SK-N-SH treated with all-trans-retinoic acid at 6 μM for 48 hours (cell line): ENCODE data around the gene MYO1F.

ENCODE experiments used
- ATAC-seq: fragments of 200-7000 bp; cut with Tn5 transposase; 3 replicates; pipeline ENCODE4 v1.9.1; 2020; ENCODE audit warnings: mild to moderate bottlenecking, moderate library complexity
- ARNTL ChIP-seq: fragments of 450-650 bp; formaldehyde crosslinking; IDR thresholded peaks from 2 replicates; pipeline ENCODE4 v1.5.0; 2020; ENCODE audit warnings: low read depth, mild to moderate bottlenecking, moderate library complexity, borderline replicate concordance
- BACH2 ChIP-seq: fragments of 250-450 bp; sonication (Bioruptor Pico); IDR thresholded peaks from 2 replicates; pipeline ENCODE4 v1.9.0; 2021; ENCODE audit warnings: mild to moderate bottlenecking, borderline replicate concordance
- CREB5 ChIP-seq: fragments of 250-450 bp; sonication (Bioruptor Pico); IDR thresholded peaks from 2 replicates; pipeline ENCODE4 v1.5.1; 2020; ENCODE audit warnings: low read depth, mild to moderate bottlenecking, moderate library complexity
- CSDC2 ChIP-seq: fragments of 250-450 bp; sonication (Bioruptor Pico); IDR thresholded peaks from 2 replicates; pipeline ENCODE4 v1.5.0; 2020; ENCODE audit warnings: mild to moderate bottlenecking, moderate library complexity
- CSRNP3 ChIP-seq: fragments of 250-450 bp; sonication (Bioruptor Pico); IDR thresholded peaks from 2 replicates; pipeline ENCODE4 v1.5.1; 2021; ENCODE audit warnings: mild to moderate bottlenecking, moderate library complexity
- ESRRG ChIP-seq: fragments of 250-450 bp; sonication (Bioruptor Pico); IDR thresholded peaks from 2 replicates; pipeline ENCODE4 v1.6.1; 2021; ENCODE audit warnings: mild to moderate bottlenecking
- GLIS3 ChIP-seq: fragments of 250-450 bp; sonication (Bioruptor Pico); IDR thresholded peaks from 2 replicates; pipeline ENCODE4 v1.5.0; 2020; ENCODE audit warnings: mild to moderate bottlenecking, moderate library complexity
- ISL1 ChIP-seq: fragments of 250-450 bp; sonication (Bioruptor Pico); IDR thresholded peaks from 2 replicates; pipeline ENCODE4 v2.1.2; 2022; ENCODE audit warnings: mild to moderate bottlenecking, moderate library complexity
- OSR1 ChIP-seq: fragments of 250-450 bp; sonication (Bioruptor Pico); IDR thresholded peaks from 2 replicates; pipeline ENCODE4 v1.8.0; 2022; ENCODE audit warnings: moderate library complexity, mild to moderate bottlenecking, inconsistent platforms
- PATZ1 ChIP-seq: fragments of 250-450 bp; sonication (Bioruptor Pico); IDR thresholded peaks from 2 replicates; pipeline ENCODE4 v1.8.0; 2020; ENCODE audit warnings: mild to moderate bottlenecking, moderate library complexity, borderline replicate concordance
- POU6F1 ChIP-seq: fragments of 250-450 bp; sonication (Bioruptor Pico); IDR thresholded peaks from 2 replicates; pipeline ENCODE4 v1.8.0; 2021; ENCODE audit warnings: low read depth, mild to moderate bottlenecking, moderate library complexity, borderline replicate concordance
- PPARA ChIP-seq: fragments of 250-450 bp; sonication (Bioruptor Pico); IDR thresholded peaks from 2 replicates; pipeline ENCODE4 v1.5.0; 2020; ENCODE audit warnings: mild to moderate bottlenecking, borderline replicate concordance
- RARB ChIP-seq: fragments of 250-450 bp; sonication (Bioruptor Pico); IDR thresholded peaks from 2 replicates; pipeline ENCODE4 v1.8.0; 2021; ENCODE audit warnings: mild to moderate bottlenecking, moderate library complexity
- SNAI2 ChIP-seq: fragments of 250-450 bp; sonication (Bioruptor Pico); IDR thresholded peaks from 2 replicates; pipeline ENCODE4 v1.5.0; 2020; ENCODE audit warnings: mild to moderate bottlenecking, moderate library complexity
- TCF4 ChIP-seq: fragments of 250-450 bp; sonication (Bioruptor Pico); IDR thresholded peaks from 2 replicates; pipeline ENCODE4 v1.8.0; 2021; ENCODE audit warnings: mild to moderate bottlenecking, moderate library complexity, borderline replicate concordance
- TOX ChIP-seq: fragments of 250-450 bp; sonication (Bioruptor Pico); IDR thresholded peaks from 2 replicates; pipeline ENCODE4 v1.8.0; 2021; ENCODE audit warnings: mild to moderate bottlenecking, moderate library complexity, borderline replicate concordance
- TSHZ2 ChIP-seq: fragments of 250-450 bp; sonication (Bioruptor Pico); IDR thresholded peaks from 2 replicates; pipeline ENCODE4 v1.5.0; 2020; ENCODE audit warnings: mild to moderate bottlenecking, moderate library complexity
- ZC3H10 ChIP-seq: fragments of 250-450 bp; sonication (Bioruptor Pico); IDR thresholded peaks from 2 replicates; pipeline ENCODE4 v1.5.1; 2021; ENCODE audit warnings: mild to moderate bottlenecking, moderate library complexity
- ZFP3 ChIP-seq: fragments of 250-450 bp; sonication (Bioruptor Pico); IDR thresholded peaks from 2 replicates; pipeline ENCODE4 v1.5.0; 2020; ENCODE audit warnings: mild to moderate bottlenecking, moderate library complexity
- ZFP30 ChIP-seq: fragments of 450-650 bp; formaldehyde crosslinking; IDR thresholded peaks from 2 replicates; pipeline ENCODE4 v1.5.0; 2022; ENCODE audit warnings: mild to moderate bottlenecking, moderate library complexity
- ZNF565 ChIP-seq: fragments of 450-650 bp; formaldehyde crosslinking; conservative IDR thresholded peaks from 2 replicates; pipeline ENCODE4 v1.5.0; 2020; ENCODE audit warnings: low read depth, mild to moderate bottlenecking, moderate library complexity
- ZNF8 ChIP-seq: fragments of 450-650 bp; formaldehyde crosslinking; IDR thresholded peaks from 2 replicates; pipeline ENCODE4 v1.5.0; 2020; ENCODE audit warnings: mild to moderate bottlenecking, moderate library complexity

Gene MYO1F

GRCh38 chr19:8614455-8614854, 37.2 kb upstream of the MYO1F start:
- ATAC-seq: no peak
- TF ChIP-seq ZFP3 (CRISPR knock-in tag) (no peak), ESRRG (CRISPR knock-in tag) (no peak), ISL1 (CRISPR knock-in tag) (no peak), ZNF565 (CRISPR knock-in tag) (no peak), OSR1 (no peak), CSRNP3 (CRISPR knock-in tag) (no peak), GLIS3 (CRISPR knock-in tag) (no peak), CSDC2 (CRISPR knock-in tag) (no peak), CREB5 (no peak), TOX (CRISPR knock-in tag) (no peak), ZC3H10 (CRISPR knock-in tag) (no peak), PPARA (CRISPR knock-in tag) (no peak), ZNF8 (CRISPR knock-in tag) (no peak), TCF4 (CRISPR knock-in tag) (no peak), POU6F1 (CRISPR knock-in tag) (no peak), SNAI2 (no peak), PATZ1 (no peak), BACH2 (CRISPR knock-in tag) (no peak)

GRCh38 chr19:8612807-8613171, 35.5 kb upstream of the MYO1F start:
- no peak for ATAC-seq
- TF ChIP-seq TOX (CRISPR knock-in tag) (no peak), SNAI2 (no peak), OSR1 (no peak), ZFP30 (CRISPR knock-in tag) (no peak), TCF4 (CRISPR knock-in tag) (no peak), POU6F1 (CRISPR knock-in tag) (no peak), PPARA (CRISPR knock-in tag) (no peak), GLIS3 (CRISPR knock-in tag) (no peak), TSHZ2 (CRISPR knock-in tag) (no peak), ISL1 (CRISPR knock-in tag) (no peak), ZFP3 (CRISPR knock-in tag) (no peak), CSDC2 (CRISPR knock-in tag) (no peak), BACH2 (CRISPR knock-in tag) (no peak), ARNTL (CRISPR knock-in tag) (no peak), CREB5 (no peak), RARB (no peak)
- TF ChIP-seq, all 23 proteins: peak for 0
